Measurements from ENCODE around the gene RPH3AL.
"Not testable (repeated sequence)": the region's sequence is repeated elsewhere in the genome, so short reads cannot be mapped to it uniquely, and the experiment has no call there.

DNA sequence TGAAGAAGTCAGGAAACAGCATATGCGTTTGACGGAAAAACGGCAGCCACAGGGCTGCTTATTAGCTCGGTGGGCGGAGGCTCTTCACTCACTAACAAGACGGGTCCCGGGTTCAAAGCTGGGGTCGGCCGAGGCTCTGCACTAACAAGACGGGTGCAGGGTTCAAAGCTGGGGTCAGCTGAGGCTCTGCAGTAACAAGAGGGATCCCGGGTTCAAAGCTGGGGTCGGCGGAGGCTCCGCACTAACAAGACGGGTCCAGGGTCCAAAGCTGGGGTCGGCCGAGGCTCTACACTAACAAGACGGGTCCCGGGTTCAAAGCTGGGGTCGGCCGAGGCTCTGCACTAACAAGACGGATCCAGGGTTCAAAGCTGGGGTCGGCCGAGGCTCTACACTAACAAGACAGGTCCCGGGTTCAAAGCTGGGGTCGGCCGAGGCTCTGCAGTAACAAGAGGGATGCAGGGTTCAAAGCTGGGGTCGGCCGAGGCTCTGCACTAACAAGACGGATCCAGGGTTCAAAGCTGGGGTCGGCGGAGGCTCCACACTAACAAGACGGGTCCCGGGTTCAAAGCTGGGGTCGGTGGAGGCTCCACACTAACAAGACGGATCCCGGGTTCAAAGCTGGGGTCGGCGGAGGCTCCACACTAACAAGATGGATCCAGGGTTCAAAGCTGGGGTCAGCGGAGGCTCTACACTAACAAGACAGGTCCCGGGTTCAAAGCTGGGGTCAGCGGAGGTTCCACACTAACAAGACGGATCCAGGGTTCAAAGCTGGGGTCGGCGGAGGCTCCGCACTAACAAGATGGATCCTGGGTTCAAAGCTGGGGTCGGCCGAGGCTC lies 117.4 kb downstream of the RPH3AL start:
- TF ChIP-seq POLR2A (IDR thresholded peaks at IDR 0.05): not testable (repeated sequence)
- TF ChIP-seq, protein P1, sequence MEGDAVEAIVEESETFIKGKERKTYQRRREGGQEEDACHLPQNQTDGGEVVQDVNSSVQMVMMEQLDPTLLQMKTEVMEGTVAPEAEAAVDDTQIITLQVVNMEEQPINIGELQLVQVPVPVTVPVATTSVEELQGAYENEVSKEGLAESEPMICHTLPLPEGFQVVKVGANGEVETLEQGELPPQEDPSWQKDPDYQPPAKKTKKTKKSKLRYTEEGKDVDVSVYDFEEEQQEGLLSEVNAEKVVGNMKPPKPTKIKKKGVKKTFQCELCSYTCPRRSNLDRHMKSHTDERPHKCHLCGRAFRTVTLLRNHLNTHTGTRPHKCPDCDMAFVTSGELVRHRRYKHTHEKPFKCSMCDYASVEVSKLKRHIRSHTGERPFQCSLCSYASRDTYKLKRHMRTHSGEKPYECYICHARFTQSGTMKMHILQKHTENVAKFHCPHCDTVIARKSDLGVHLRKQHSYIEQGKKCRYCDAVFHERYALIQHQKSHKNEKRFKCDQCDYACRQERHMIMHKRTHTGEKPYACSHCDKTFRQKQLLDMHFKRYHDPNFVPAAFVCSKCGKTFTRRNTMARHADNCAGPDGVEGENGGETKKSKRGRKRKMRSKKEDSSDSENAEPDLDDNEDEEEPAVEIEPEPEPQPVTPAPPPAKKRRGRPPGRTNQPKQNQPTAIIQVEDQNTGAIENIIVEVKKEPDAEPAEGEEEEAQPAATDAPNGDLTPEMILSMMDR (IDR thresholded peaks at IDR 0.05): not testable (repeated sequence)

Measured in Peyer's patch (tissue), 4 donors.